ENCODE measurements around the gene HELZ. TPM values are rescaled to one million over a fixed set of nuclear protein-coding genes. Genes with fewer than 3 reads are reported as not detected.
"Not testable (repeated sequence)": the region's sequence is repeated elsewhere in the genome, so short reads cannot be mapped to it uniquely, and the experiment has no call there.

Gene HELZ
- total RNA-seq, 4 donors from 2014 or later: 24.4 to 42.4 (median 26.3) TPM

DNA sequence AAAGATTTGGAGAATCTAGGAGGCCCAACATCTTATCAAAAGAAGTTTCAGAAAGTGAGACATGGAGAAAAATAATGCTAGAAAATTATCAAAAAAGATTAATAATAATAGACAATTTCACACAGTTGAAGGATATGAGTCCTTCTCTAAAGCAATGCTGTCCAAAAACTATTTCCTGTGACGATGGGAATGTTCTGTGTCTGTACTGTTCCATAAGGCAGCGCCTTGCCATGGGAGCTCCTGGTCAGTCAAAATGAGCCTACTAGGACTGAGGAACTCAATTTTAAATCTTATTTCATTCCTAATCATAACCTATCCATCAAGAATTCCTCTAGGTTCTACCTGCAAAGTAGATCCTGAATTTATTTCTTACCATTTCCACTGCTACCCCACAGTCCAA lies 151.6 kb downstream of the HELZ start:
- WGBS, 2 donors: 87 to 88% methylated on average over 2 of the region's 2 CpGs
- TF ChIP-seq POLR2A (IDR thresholded peaks at IDR 0.05): no peak
- TF ChIP-seq, protein P1, sequence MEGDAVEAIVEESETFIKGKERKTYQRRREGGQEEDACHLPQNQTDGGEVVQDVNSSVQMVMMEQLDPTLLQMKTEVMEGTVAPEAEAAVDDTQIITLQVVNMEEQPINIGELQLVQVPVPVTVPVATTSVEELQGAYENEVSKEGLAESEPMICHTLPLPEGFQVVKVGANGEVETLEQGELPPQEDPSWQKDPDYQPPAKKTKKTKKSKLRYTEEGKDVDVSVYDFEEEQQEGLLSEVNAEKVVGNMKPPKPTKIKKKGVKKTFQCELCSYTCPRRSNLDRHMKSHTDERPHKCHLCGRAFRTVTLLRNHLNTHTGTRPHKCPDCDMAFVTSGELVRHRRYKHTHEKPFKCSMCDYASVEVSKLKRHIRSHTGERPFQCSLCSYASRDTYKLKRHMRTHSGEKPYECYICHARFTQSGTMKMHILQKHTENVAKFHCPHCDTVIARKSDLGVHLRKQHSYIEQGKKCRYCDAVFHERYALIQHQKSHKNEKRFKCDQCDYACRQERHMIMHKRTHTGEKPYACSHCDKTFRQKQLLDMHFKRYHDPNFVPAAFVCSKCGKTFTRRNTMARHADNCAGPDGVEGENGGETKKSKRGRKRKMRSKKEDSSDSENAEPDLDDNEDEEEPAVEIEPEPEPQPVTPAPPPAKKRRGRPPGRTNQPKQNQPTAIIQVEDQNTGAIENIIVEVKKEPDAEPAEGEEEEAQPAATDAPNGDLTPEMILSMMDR (IDR thresholded peaks at IDR 0.05): no peak
- no peak for DNase-seq (ENCODE audit: low spot score in 2 of 2)
- H3K4me3 ChIP-seq (ENCODE audit: low read depth, poor library complexity, severe bottlenecking): no peak overlapping the region
- intact Hi-C loops (cut with DNase I; ENCODE audit: low total_unique reads): no loop called here

DNA sequence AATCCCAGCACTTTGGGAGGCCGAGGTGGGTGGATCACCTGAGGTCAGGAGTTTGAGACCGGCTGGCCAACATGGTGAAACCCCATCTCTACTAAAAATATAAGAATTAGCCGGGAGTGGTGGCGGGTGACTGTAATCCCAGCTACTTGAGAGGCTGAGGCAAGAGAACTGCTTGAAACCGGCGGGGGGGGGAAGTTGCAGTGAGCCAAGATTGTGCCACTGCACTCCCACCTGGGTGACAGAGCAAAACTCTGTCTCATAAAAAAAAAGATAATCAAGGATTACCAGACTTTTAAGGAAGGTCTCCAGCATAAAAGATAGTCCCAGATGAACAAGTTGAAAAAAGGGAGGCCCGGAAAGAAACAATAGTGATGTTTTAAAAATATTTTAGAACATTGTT lies 152.3 kb downstream of the HELZ start:
- 92 to 93% methylated on average over 7 of the region's 7 CpGs for WGBS, 2 donors
- DNase-seq (ENCODE audit: low spot score in 2 of 2); H3K4me3 ChIP-seq (ENCODE audit: low read depth, poor library complexity, severe bottlenecking); intact Hi-C loops (cut with DNase I; ENCODE audit: low total_unique reads): not testable (repeated sequence)

GRCh38 chr17:67092291-67092690 lies 152.7 kb downstream of the HELZ start:
- TF ChIP-seq POLR2A (IDR thresholded peaks at IDR 0.05): no peak
- TF ChIP-seq, protein P1 (IDR thresholded peaks at IDR 0.05): no peak
- no peak overlapping the region for H3K4me3 ChIP-seq (ENCODE audit: low read depth, poor library complexity, severe bottlenecking)
- 88 to 91% methylated on average over 5 of the region's 5 CpGs for WGBS, 2 donors
- intact Hi-C loops (cut with DNase I; ENCODE audit: low total_unique reads): no loop called here
- no peak for DNase-seq (ENCODE audit: low spot score in 2 of 2)

- intact Hi-C loops (cut with DNase I; ENCODE audit: low total_unique reads): no loop called here
- TF ChIP-seq, protein P1 (IDR thresholded peaks at IDR 0.05): no peak
- TF ChIP-seq POLR2A (IDR thresholded peaks at IDR 0.05): no peak
- H3K4me3 ChIP-seq (ENCODE audit: low read depth, poor library complexity, severe bottlenecking): no peak overlapping the region
- DNase-seq (ENCODE audit: low spot score in 2 of 2): no peak
Measured at GRCh38 chr17:67090341-67090740, 154.7 kb downstream of the HELZ start.

- TF ChIP-seq, protein P1 (IDR thresholded peaks at IDR 0.05): no peak
- no peak for TF ChIP-seq POLR2A (IDR thresholded peaks at IDR 0.05)
- WGBS, 2 donors: 96% methylated on average over 3 of the region's 3 CpGs
- no peak overlapping the region for H3K4me3 ChIP-seq (ENCODE audit: low read depth, poor library complexity, severe bottlenecking)
- intact Hi-C loops (cut with DNase I; ENCODE audit: low total_unique reads): no loop called here
- no peak for DNase-seq (ENCODE audit: low spot score in 2 of 2)
Measured at GRCh38 chr17:67088639-67089038, 156.4 kb downstream of the HELZ start.

GRCh38 chr17:67085406-67085805 lies 159.6 kb downstream of the HELZ start:
- no peak for TF ChIP-seq POLR2A (IDR thresholded peaks at IDR 0.05)
- TF ChIP-seq, protein P1 (IDR thresholded peaks at IDR 0.05): no peak
- no peak overlapping the region for H3K4me3 ChIP-seq (ENCODE audit: low read depth, poor library complexity, severe bottlenecking)
- WGBS, 2 donors: 85 to 89% methylated on average over 3 of the region's 3 CpGs
- intact Hi-C loops (cut with DNase I; ENCODE audit: low total_unique reads): no loop called here
- DNase-seq (ENCODE audit: low spot score in 2 of 2): no peak

Measured in lower leg skin (tissue), 4 donors.